CD4-positive, alpha-beta T cell (primary cell): ENCODE measurements around the gene SELENOM. TPM values are rescaled to one million over a fixed set of nuclear protein-coding genes. Genes with fewer than 3 reads are reported as not detected.

Experiments used
- ATAC-seq: fragments of 200-7000 bp; cut with Tn5 transposase; one replicate; pipeline ENCODE4 v1.10.0; 2022; ENCODE audit warnings: mild to moderate bottlenecking; ENCODE audit not compliant: poor library complexity
- CTCF ChIA-PET: fragments of 350-600 bp; sonication (Branson Sonifier 250); formaldehyde crosslinking; loops from one replicate; lab custom pipeline; 2021; ENCODE audit warnings: antibody characterized with exemption, inconsistent platforms; lab: Charles Lee
- POLR2A ChIA-PET: fragments of 350-600 bp; sonication (Branson Sonifier 250); formaldehyde crosslinking; loops from one replicate; lab custom pipeline; 2021; ENCODE audit warnings: antibody characterized with exemption, inconsistent platforms; lab: Charles Lee
- DNase-seq, 14 experiments: peaks; one replicate each; pipeline ENCODE4 v3.0.0-alpha.2; 2013 to 2020; ENCODE audit warnings: mixed read lengths in 2 of 14
- H3K27ac ChIP-seq, 2 donors: one replicate each; pipeline versions ENCODE4 v1.5.1 to v1.7.0; 2013; ENCODE audit warnings: low read length in 2 of 2, low read depth in 1 of 2, mild to moderate bottlenecking in 1 of 2
- H3K27me3 ChIP-seq, 2 experiments: 1 replicate in 1 of 2; 2 replicates in 1 of 2; pipeline versions ENCODE4 v1.6.1 to v1.7.0; 2013; ENCODE audit warnings: low read length in 2 of 2, control low read depth in 1 of 2, mild to moderate bottlenecking in 1 of 2, moderate library complexity in 1 of 2; ENCODE audit not compliant: insufficient read depth in 2 of 2, control insufficient read depth in 1 of 2
- H3K36me3 ChIP-seq: one replicate; pipeline ENCODE4 v1.6.1; 2013; ENCODE audit warnings: low read length, control low read depth; ENCODE audit not compliant: insufficient read depth
- H3K4me1 ChIP-seq: one replicate; pipeline ENCODE4 v1.6.1; 2013; ENCODE audit warnings: low read length, control low read depth; ENCODE audit not compliant: insufficient read depth
- H3K4me3 ChIP-seq: one replicate; pipeline ENCODE4 v1.5.1; 2013; ENCODE audit warnings: mild to moderate bottlenecking, low read length, moderate library complexity
- H3K9me3 ChIP-seq, 2 experiments: 1 replicate in 1 of 2; 2 replicates in 1 of 2; pipeline versions ENCODE4 v1.6.1 to v1.7.0; 2013; ENCODE audit warnings: low read length in 2 of 2, mild to moderate bottlenecking in 2 of 2, control low read depth in 1 of 2, moderate library complexity in 1 of 2; ENCODE audit not compliant: control insufficient read depth in 1 of 2, insufficient read depth in 1 of 2
- H3K27ac Mint-ChIP-seq: one replicate; pipeline ENCODE4 v1.8.0; 2020; ENCODE audit warnings: mixed read lengths
- H3K27me3 Mint-ChIP-seq: one replicate; pipeline ENCODE4 v1.8.0; 2021; ENCODE audit warnings: mixed read lengths
- H3K36me3 Mint-ChIP-seq: one replicate; pipeline ENCODE4 v1.8.0; 2021; ENCODE audit warnings: low read depth, mixed read lengths
- H3K4me1 Mint-ChIP-seq: one replicate; pipeline ENCODE4 v1.8.0; 2021; ENCODE audit warnings: low read depth, mixed read lengths
- H3K4me3 Mint-ChIP-seq: one replicate; pipeline ENCODE4 v1.8.0; 2020; ENCODE audit warnings: mild to moderate bottlenecking, mixed read lengths
- H3K9me3 Mint-ChIP-seq: one replicate; pipeline ENCODE4 v1.8.0; 2020; ENCODE audit warnings: mixed read lengths
- CTCF ChIP-seq: fragments of 200-600 bp; IDR thresholded peaks from one replicate; pipeline ENCODE4 v1.8.0; 2022; ENCODE audit warnings: antibody characterized with exemption, mild to moderate bottlenecking
- intact Hi-C, 2 experiments: fragments of 100-400 bp; cut with DNase I in 1 of 2; cut with micrococcal nuclease in 1 of 2; formaldehyde crosslinking; loops; one replicate each; pipeline versions ENCODE4 v1.15.1 to v1.9.0; 2023 to 2025; cut with DNase I, micrococcal nuclease
- total RNA-seq, 174 experiments: library from RNA in 2 of 174; stranded (reverse) in 2 of 174; gene quantifications; one replicate each; pipeline ENCODE4 v1.2.3 and lab custom pipeline; 2021 to 2026

The SELENOM gene
- total RNA-seq, 2 experiments from 2014 or later, result 78.0 to 82.4 TPM

GRCh38 chr22:31096657-31097279 is 10.6 kb downstream of the SELENOM start:
- H3K9me3 Mint-ChIP-seq, result no peaks in the 10 kb centered on the region
- ATAC-seq, result no peak
- no peak overlapping the region for H3K4me3 Mint-ChIP-seq
- no peaks in the 10 kb centered on the region for H3K4me1 Mint-ChIP-seq
- H3K27ac Mint-ChIP-seq, result no peak overlapping the region
- H3K27me3 ChIP-seq, result no peaks in the 10 kb centered on the region
- CTCF ChIA-PET, result interaction anchor here (1.6 kb wide), 1 partner anchor 12 kb away, joined by 7 read pairs; no protein-coding TSS in a partner anchor
- POLR2A ChIA-PET, result interaction anchor here (0.9 to 1.5 kb wide), 3 partner anchors 10 to 193 kb away, joined by 3 to 5 read pairs (median 3); partner anchors contain the start of gene SELENOM
- intact Hi-C loops, result no loop called here
- H3K27me3 Mint-ChIP-seq, result no peaks in the 10 kb centered on the region
- H3K4me3 ChIP-seq, result no peak overlapping the region
- no peak for DNase-seq
- no peaks in the 10 kb centered on the region for H3K9me3 ChIP-seq
- H3K4me1 ChIP-seq, result no peaks in the 10 kb centered on the region
- no peaks in the 10 kb centered on the region for H3K36me3 ChIP-seq
- H3K36me3 Mint-ChIP-seq, result no peaks in the 10 kb centered on the region
- no peak for TF ChIP-seq CTCF
- H3K27ac ChIP-seq, result no peak overlapping the region

- Mint-ChIP-seq H3K27ac (no peak overlapping the region), H3K4me3 (no peak overlapping the region), H3K9me3 (no peaks in the 10 kb centered on the region), H3K36me3 (no peaks in the 10 kb centered on the region), H3K27me3 (no peaks in the 10 kb centered on the region), H3K4me1 (no peaks in the 10 kb centered on the region)
- H3K27ac ChIP-seq, result no peak overlapping the region
- no peak for DNase-seq
- ChIA-PET POLR2A (interaction anchor here (0.9 to 1.5 kb wide), 3 partner anchors 11 to 194 kb away, joined by 3 to 5 read pairs (median 3); partner anchors contain the start of gene SELENOM), CTCF (interaction anchor here (1.6 kb wide), 1 partner anchor 11 kb away, joined by 7 read pairs; no protein-coding TSS in a partner anchor)
- no peak for TF ChIP-seq CTCF
- no peaks in the 10 kb centered on the region for H3K27me3 ChIP-seq
- H3K36me3 ChIP-seq, result no peaks in the 10 kb centered on the region
- no peak overlapping the region for H3K4me3 ChIP-seq
- ATAC-seq, result no peak
- intact Hi-C loops, result no loop called here
- H3K9me3 ChIP-seq, result no peaks in the 10 kb centered on the region
- H3K4me1 ChIP-seq, result no peaks in the 10 kb centered on the region
Measured at GRCh38 chr22:31095637-31096249, 11.6 kb downstream of the SELENOM start.

GRCh38 chr22:31094741-31095140 is 12.6 kb downstream of the SELENOM start:
- ChIA-PET POLR2A (no interaction called here), CTCF (no interaction called here)
- Histone ChIP-seq H3K36me3 (no peaks in the 10 kb centered on the region), H3K9me3 (no peaks in the 10 kb centered on the region), H3K4me3 (no peak overlapping the region), H3K4me1 (no peaks in the 10 kb centered on the region), H3K27ac (no peak overlapping the region), H3K27me3 (no peaks in the 10 kb centered on the region)
- H3K27me3 Mint-ChIP-seq, result no peaks in the 10 kb centered on the region
- no peak for TF ChIP-seq CTCF
- H3K36me3 Mint-ChIP-seq, result no peaks in the 10 kb centered on the region
- ATAC-seq (no peak), DNase-seq (no peak)
- H3K9me3 Mint-ChIP-seq, result no peaks in the 10 kb centered on the region
- no peak overlapping the region for H3K4me3 Mint-ChIP-seq
- H3K27ac Mint-ChIP-seq, result no peak overlapping the region
- no peaks in the 10 kb centered on the region for H3K4me1 Mint-ChIP-seq
- intact Hi-C loops, result no loop called here
